GM10248 (cell line): ENCODE data around the gene STK32C.

Source experiments
- CTCF ChIA-PET: fragments of 300-600 bp; sonication (Branson Sonifier 250); formaldehyde crosslinking; extraction: SDS; loops from one replicate; lab custom pipeline; 2021; ENCODE audit warnings: antibody characterized with exemption; lab: Yijun Ruan, JAX
- POLR2A ChIA-PET: fragments of 350-650 bp; sonication (Branson Sonifier 250); formaldehyde crosslinking; extraction: SDS; loops from one replicate; lab custom pipeline; 2020; ENCODE audit warnings: antibody characterized with exemption; lab: Yijun Ruan, JAX
- DNase-seq: peaks from one replicate; pipeline ENCODE4 v3.0.0; 2012; ENCODE audit errors: extremely low spot score
- CTCF ChIP-seq: IDR thresholded peaks from 2 replicates; pipeline ENCODE4 v1.5.1; 2012; ENCODE audit warnings: mild to moderate bottlenecking, low read depth; ENCODE audit errors: extremely low read depth, missing control alignments, control extremely low read depth

STK32C gene

GRCh38 chr10:132347211-132347930 lies 39.6 kb upstream of the STK32C start:
- TF ChIP-seq CTCF: no peak
- POLR2A ChIA-PET: interaction anchor here (0.6 kb wide), 1 partner anchor 40 kb away, joined by 4 read pairs; the partner anchor contains the start of gene STK32C
- CTCF ChIA-PET: no interaction called here
- DNase-seq: peak; percentile 13

GRCh38 chr10:132346806-132347205 lies 39.1 kb upstream of the STK32C start:
- ChIA-PET CTCF (no interaction called here), POLR2A (no interaction called here)
- no peak for DNase-seq
- TF ChIP-seq CTCF: no peak

GRCh38 chr10:132345345-132345744 lies 37.6 kb upstream of the STK32C start:
- ChIA-PET CTCF (no interaction called here), POLR2A (no interaction called here)
- no peak for DNase-seq
- no peak for TF ChIP-seq CTCF

- no peak for DNase-seq
- ChIA-PET CTCF (no interaction called here), POLR2A (no interaction called here)
- no peak for TF ChIP-seq CTCF
Observed at GRCh38 chr10:132344386-132344785, 36.6 kb upstream of the STK32C start.

- ChIA-PET POLR2A (no interaction called here), CTCF (interaction anchor here (1.1 to 1.7 kb wide), 2 partner anchors 11 kb away, joined by 5 to 7 read pairs; no protein-coding TSS in a partner anchor)
- no peak for DNase-seq
- no peak for TF ChIP-seq CTCF
Observed at GRCh38 chr10:132342553-132342952, 34.8 kb upstream of the STK32C start.

GRCh38 chr10:132341781-132342180 lies 34.0 kb upstream of the STK32C start:
- CTCF ChIA-PET: interaction anchor here (1.7 kb wide), 1 partner anchor 12 kb away, joined by 5 read pairs; no protein-coding TSS in a partner anchor
- POLR2A ChIA-PET: no interaction called here
- DNase-seq: no peak
- no peak for TF ChIP-seq CTCF
